ENCODE data around the gene KIF5C.

DNA sequence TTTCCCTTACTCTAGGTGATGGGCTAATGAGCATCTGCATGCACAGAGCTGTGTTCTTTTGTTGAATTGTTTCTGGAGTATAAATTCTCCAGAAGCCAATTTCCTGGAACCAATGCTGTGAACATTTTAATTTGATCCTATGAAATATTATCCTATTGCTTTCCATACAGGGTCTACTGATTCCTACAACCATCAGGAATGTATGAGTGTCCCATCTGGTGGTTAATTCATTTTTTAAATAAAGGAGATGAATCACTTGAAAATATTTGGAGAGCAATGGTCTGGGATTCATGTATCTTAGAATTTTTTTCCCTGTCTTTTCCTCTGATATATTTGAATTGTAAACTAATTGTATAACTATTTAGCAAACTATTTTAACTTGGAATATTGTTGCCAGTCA lies 14.0 kb downstream of the KIF5C start:
- TF ChIP-seq EZH2 (IDR thresholded peaks at IDR 0.05; ENCODE audit: insufficient read depth, poor library complexity, severe bottlenecking) (no peak), EZH2phosphoT487 (IDR thresholded peaks at IDR 0.05; ENCODE audit: insufficient read depth, low read depth) (no peak)

Measured in GM23248 (cell line).